ENCODE data around the gene PLPP3. TPM values are rescaled to one million over a fixed set of nuclear protein-coding genes. Genes with fewer than 3 reads are reported as not detected.

Gene PLPP3
- total and polyA plus RNA-seq, 9 of the 15 experiments (the other 6 are each of a cell fraction or from before 2014, with no cell fraction given), result 0.07 to 0.54 (median 0.20) TPM

GRCh38 chr1:56459260-56459659 is 120.1 kb downstream of the PLPP3 start:
- ATAC-seq (no peak), DNase-seq (ENCODE audit: extremely low read depth in 1 of 4, low spot score in 3 of 4) (no peak), FAIRE-seq (no peak)
- intact Hi-C loops (cut with micrococcal nuclease) (no loop called here), in situ Hi-C loops (cut with MboI) (no loop called here)
- no peak for TF ChIP-seq STAT6 (CRISPR knock-in tag; IDR thresholded peaks at IDR 0.05)
- H3K9me1 ChIP-seq (ENCODE audit: control insufficient read depth, insufficient read depth, low read length), result no peaks in the 10 kb centered on the region
- no peak overlapping the region for H3K9ac ChIP-seq (ENCODE audit: insufficient read depth in 1 of 2, low read depth in 2 of 2, low read length in 2 of 2)
- POLR2A ChIA-PET, result no interaction called here
- no peak overlapping the region for H3K27ac ChIP-seq (ENCODE audit: extremely low read depth, low read depth, low read length)
- no TSS peak for BruUV-seq (replicated peaks)
- no peaks in the 10 kb centered on the region for H3K4me1 ChIP-seq (replicated peaks in 1 of 2; ENCODE audit: control insufficient read depth in 2 of 2, insufficient read depth in 2 of 2, low read length in 2 of 2)
- no peaks in the 10 kb centered on the region for H4K20me1 ChIP-seq (replicated peaks; ENCODE audit: control insufficient read depth, insufficient read depth, low read length)
- H3K36me3 ChIP-seq (ENCODE audit: control insufficient read depth, insufficient read depth, low read length), result no peaks in the 10 kb centered on the region
- 5% methylated on average over 4 of the region's 4 CpGs for WGBS (ENCODE audit: insufficient coverage, low coverage, missing lambda C conversion rate)
- H3K27me3 ChIP-seq (ENCODE audit: control insufficient read depth in 2 of 2, insufficient read depth in 2 of 2, low read length in 2 of 2), result peaks cover 0 to 4% of the 10 kb centered on the region in 2 experiments; a peak in 2 of 5 replicates
- H3K4me2 ChIP-seq (ENCODE audit: insufficient read depth, low read length), result no peak overlapping the region
- H3K79me2 ChIP-seq (ENCODE audit: control insufficient read depth, insufficient read depth, low read length), result no peaks in the 10 kb centered on the region
- H3K4me3 ChIP-seq, result no peak overlapping the region
- H2AFZ ChIP-seq (ENCODE audit: low read depth, low read length), result no peak overlapping the region
- no peaks in the 10 kb centered on the region for H3K9me3 ChIP-seq (replicated peaks; ENCODE audit: control insufficient read depth, insufficient read depth, low read depth, low read length)
- CTCF ChIA-PET (ENCODE audit: low intra/inter-chr PET ratio), result no interaction called here

DNA sequence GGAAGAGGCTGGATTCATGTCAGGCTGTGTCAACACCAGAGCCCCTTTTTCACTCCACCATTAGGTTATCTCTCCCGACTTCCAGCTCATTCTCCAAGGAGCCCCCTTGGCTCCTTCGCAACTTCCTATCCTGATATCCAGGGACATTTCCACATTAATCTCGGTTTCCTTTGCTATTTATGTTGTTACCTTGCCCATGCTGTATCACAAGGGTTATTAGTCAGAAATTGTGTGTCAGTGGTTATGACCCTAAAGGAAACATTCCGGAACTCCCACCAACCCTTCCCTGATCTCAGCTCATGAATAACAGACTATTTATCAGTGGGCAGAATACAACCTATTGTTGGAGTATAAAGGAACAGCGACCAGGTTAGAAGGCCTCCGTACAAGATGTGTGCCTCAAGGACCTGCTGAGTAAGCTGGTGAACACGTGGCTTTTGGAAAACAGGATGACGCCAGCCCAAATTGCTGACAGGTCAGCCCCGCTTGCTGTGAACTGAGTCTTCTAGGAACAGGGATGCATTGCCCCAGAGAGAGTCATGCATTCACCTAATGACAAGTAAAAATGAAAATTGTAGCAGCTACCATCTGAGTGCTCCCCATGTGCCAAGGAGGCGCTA is 121.5 kb downstream of the PLPP3 start:
- Histone ChIP-seq H3K4me2 (ENCODE audit: insufficient read depth, low read length) (no peak overlapping the region), H3K4me3 (no peak overlapping the region), H3K9ac (ENCODE audit: insufficient read depth in 1 of 2, low read depth in 2 of 2, low read length in 2 of 2) (no peak overlapping the region), H2AFZ (ENCODE audit: low read depth, low read length) (no peak overlapping the region), H4K20me1 (replicated peaks; ENCODE audit: control insufficient read depth, insufficient read depth, low read length) (no peaks in the 10 kb centered on the region), H3K9me1 (ENCODE audit: control insufficient read depth, insufficient read depth, low read length) (no peaks in the 10 kb centered on the region), H3K4me1 (replicated peaks in 1 of 2; ENCODE audit: control insufficient read depth in 2 of 2, insufficient read depth in 2 of 2, low read length in 2 of 2) (no peaks in the 10 kb centered on the region; a peak in 1 of 5 replicates), H3K9me3 (replicated peaks; ENCODE audit: control insufficient read depth, insufficient read depth, low read depth, low read length) (no peaks in the 10 kb centered on the region), H3K27ac (ENCODE audit: extremely low read depth, low read depth, low read length) (no peak overlapping the region), H3K36me3 (ENCODE audit: control insufficient read depth, insufficient read depth, low read length) (no peaks in the 10 kb centered on the region), H3K79me2 (ENCODE audit: control insufficient read depth, insufficient read depth, low read length) (no peaks in the 10 kb centered on the region), H3K27me3 (ENCODE audit: control insufficient read depth in 2 of 2, insufficient read depth in 2 of 2, low read length in 2 of 2) (peaks cover 0 to 4% of the 10 kb centered on the region in 2 experiments; a peak in 2 of 5 replicates)
- ATAC-seq (no peak), DNase-seq (ENCODE audit: extremely low read depth in 1 of 4, low spot score in 3 of 4) (no peak), FAIRE-seq (no peak)
- intact Hi-C loops (cut with micrococcal nuclease), result no loop called here
- ChIA-PET POLR2A (interaction anchor here (0.8 to 1.2 kb wide), 2 partner anchors 22 to 118 kb away, joined by 3 to 4 read pairs; no protein-coding TSS in a partner anchor), CTCF (ENCODE audit: low intra/inter-chr PET ratio) (no interaction called here)
- WGBS (ENCODE audit: insufficient coverage, low coverage, missing lambda C conversion rate), result 1% methylated on average over 10 of the region's 10 CpGs
- BruUV-seq (replicated peaks), result no TSS peak
- in situ Hi-C loops (cut with MboI), result no loop called here
- TF ChIP-seq PHTF2 (CRISPR knock-in tag; IDR thresholded peaks at IDR 0.05) (no peak), MAFG (tag; conservative IDR thresholded peaks at IDR 0.05) (0 out of 2 replicates have a peak, but pooled peaks have one; percentile 24)
